ENCODE measurements around the gene ROBO1. TPM values are rescaled to one million over a fixed set of nuclear protein-coding genes. Genes with fewer than 3 reads are reported as not detected.

ROBO1 gene
- total RNA-seq, 1 donor from 2014 or later, result 78.0 TPM

- TF ChIP-seq, protein P1, sequence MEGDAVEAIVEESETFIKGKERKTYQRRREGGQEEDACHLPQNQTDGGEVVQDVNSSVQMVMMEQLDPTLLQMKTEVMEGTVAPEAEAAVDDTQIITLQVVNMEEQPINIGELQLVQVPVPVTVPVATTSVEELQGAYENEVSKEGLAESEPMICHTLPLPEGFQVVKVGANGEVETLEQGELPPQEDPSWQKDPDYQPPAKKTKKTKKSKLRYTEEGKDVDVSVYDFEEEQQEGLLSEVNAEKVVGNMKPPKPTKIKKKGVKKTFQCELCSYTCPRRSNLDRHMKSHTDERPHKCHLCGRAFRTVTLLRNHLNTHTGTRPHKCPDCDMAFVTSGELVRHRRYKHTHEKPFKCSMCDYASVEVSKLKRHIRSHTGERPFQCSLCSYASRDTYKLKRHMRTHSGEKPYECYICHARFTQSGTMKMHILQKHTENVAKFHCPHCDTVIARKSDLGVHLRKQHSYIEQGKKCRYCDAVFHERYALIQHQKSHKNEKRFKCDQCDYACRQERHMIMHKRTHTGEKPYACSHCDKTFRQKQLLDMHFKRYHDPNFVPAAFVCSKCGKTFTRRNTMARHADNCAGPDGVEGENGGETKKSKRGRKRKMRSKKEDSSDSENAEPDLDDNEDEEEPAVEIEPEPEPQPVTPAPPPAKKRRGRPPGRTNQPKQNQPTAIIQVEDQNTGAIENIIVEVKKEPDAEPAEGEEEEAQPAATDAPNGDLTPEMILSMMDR (IDR thresholded peaks at IDR 0.05; ENCODE audit: unreplicated experiment), result no peak
- Mint-ChIP-seq H3K36me3 (ENCODE audit: insufficient read depth) (no peaks in the 10 kb centered on the region), H3K4me3 (ENCODE audit: low read depth) (no peak overlapping the region), H3K9me3 (ENCODE audit: low read depth) (no peaks in the 10 kb centered on the region), H3K27ac (no peak overlapping the region), H3K27me3 (peaks cover 5% of the 10 kb centered on the region), H3K4me1 (ENCODE audit: low read depth) (peaks cover 25% of the 10 kb centered on the region)
- no peak for DNase-seq (ENCODE audit: low spot score, unreplicated experiment)
Observed at GRCh38 chr3:79018265-79018664, 749.5 kb downstream of the ROBO1 start.

- H3K4me3 Mint-ChIP-seq (ENCODE audit: low read depth), result no peak overlapping the region
- peaks cover 5% of the 10 kb centered on the region for H3K27me3 Mint-ChIP-seq
- no peaks in the 10 kb centered on the region for H3K9me3 Mint-ChIP-seq (ENCODE audit: low read depth)
- no peak overlapping the region for H3K27ac Mint-ChIP-seq
- peaks cover 32% of the 10 kb centered on the region for H3K4me1 Mint-ChIP-seq (ENCODE audit: low read depth)
- H3K36me3 Mint-ChIP-seq (ENCODE audit: insufficient read depth), result no peaks in the 10 kb centered on the region
- TF ChIP-seq, protein P1 (IDR thresholded peaks at IDR 0.05; ENCODE audit: unreplicated experiment), result no peak
- no peak for DNase-seq (ENCODE audit: low spot score, unreplicated experiment)
Observed at GRCh38 chr3:79016587-79017376, 751.0 kb downstream of the ROBO1 start.

- TF ChIP-seq, protein P1 (IDR thresholded peaks at IDR 0.05; ENCODE audit: unreplicated experiment), result no peak
- Mint-ChIP-seq H3K4me3 (ENCODE audit: low read depth) (no peak overlapping the region), H3K9me3 (ENCODE audit: low read depth) (no peaks in the 10 kb centered on the region), H3K27ac (no peak overlapping the region), H3K36me3 (ENCODE audit: insufficient read depth) (no peaks in the 10 kb centered on the region), H3K4me1 (ENCODE audit: low read depth) (peaks cover 34% of the 10 kb centered on the region), H3K27me3 (peaks cover 5% of the 10 kb centered on the region)
- DNase-seq (ENCODE audit: low spot score, unreplicated experiment), result no peak
Observed at GRCh38 chr3:79015854-79016253, 751.9 kb downstream of the ROBO1 start.

DNA sequence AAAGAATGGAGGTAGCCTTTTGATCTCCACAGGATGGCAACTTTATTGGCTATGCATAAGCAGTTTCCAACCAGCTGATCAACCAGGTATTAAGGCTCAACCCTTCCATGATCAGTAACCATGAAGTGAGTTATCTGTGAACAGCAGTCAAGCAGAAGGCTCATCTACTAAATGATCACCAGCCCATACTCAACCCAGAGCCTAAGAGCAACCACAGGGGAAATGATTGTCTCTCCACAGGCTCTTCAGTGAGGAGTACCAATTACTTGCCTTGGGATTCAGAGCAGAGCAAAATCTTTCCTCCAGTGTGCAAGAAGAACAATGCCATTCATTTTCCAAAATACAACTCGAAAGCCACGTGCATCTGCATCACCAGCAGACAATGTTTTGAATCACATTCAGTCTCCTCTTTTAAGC lies 754.8 kb downstream of the ROBO1 start:
- H3K4me3 Mint-ChIP-seq (ENCODE audit: low read depth), result no peak overlapping the region
- TF ChIP-seq, protein P1 (IDR thresholded peaks at IDR 0.05; ENCODE audit: unreplicated experiment), result no peak
- DNase-seq (ENCODE audit: low spot score, unreplicated experiment), result no peak
- H3K27me3 Mint-ChIP-seq, result peaks cover 5% of the 10 kb centered on the region
- H3K4me1 Mint-ChIP-seq (ENCODE audit: low read depth), result peaks cover 38% of the 10 kb centered on the region
- no peaks in the 10 kb centered on the region for H3K9me3 Mint-ChIP-seq (ENCODE audit: low read depth)
- H3K36me3 Mint-ChIP-seq (ENCODE audit: insufficient read depth), result no peaks in the 10 kb centered on the region
- H3K27ac Mint-ChIP-seq, result no peak overlapping the region

- Mint-ChIP-seq H3K4me1 (ENCODE audit: low read depth) (peaks cover 39% of the 10 kb centered on the region), H3K9me3 (ENCODE audit: low read depth) (no peaks in the 10 kb centered on the region), H3K27me3 (peaks cover 5% of the 10 kb centered on the region), H3K36me3 (ENCODE audit: insufficient read depth) (no peaks in the 10 kb centered on the region), H3K27ac (no peak overlapping the region), H3K4me3 (ENCODE audit: low read depth) (no peak overlapping the region)
- DNase-seq (ENCODE audit: low spot score, unreplicated experiment), result no peak
- TF ChIP-seq, protein P1 (IDR thresholded peaks at IDR 0.05; ENCODE audit: unreplicated experiment), result no peak
Observed at GRCh38 chr3:79012530-79012913, 755.3 kb downstream of the ROBO1 start.
